H9 (cell line): Measurements from ENCODE around the gene CYB561D1. TPM values are rescaled to one million over a fixed set of nuclear protein-coding genes. Genes with fewer than 3 reads are reported as not detected.

ENCODE experiments used
- DNase-seq: peaks from one replicate; pipeline ENCODE4 v3.0.0-alpha.2; 2017
- H2AFZ ChIP-seq: one replicate; pipeline ENCODE4 v1.6.1; 2013; ENCODE audit warnings: mild to moderate bottlenecking, low read length, control low read depth, moderate library complexity
- H2AK5ac ChIP-seq: 2 replicates; pipeline ENCODE4 v1.6.1; 2013; ENCODE audit warnings: low read length, control low read depth, mixed read lengths; ENCODE audit not compliant: insufficient read length
- H2BK120ac ChIP-seq: one replicate; pipeline ENCODE4 v1.6.1; 2013; ENCODE audit warnings: low read depth, mild to moderate bottlenecking, low read length, control low read depth, inconsistent platforms; ENCODE audit not compliant: poor library complexity, severe bottlenecking
- H2BK12ac ChIP-seq: 2 replicates; pipeline ENCODE4 v1.6.1; 2013; ENCODE audit warnings: low read length, control low read depth, mixed read lengths, low read depth; ENCODE audit not compliant: insufficient read length
- H2BK15ac ChIP-seq: 2 replicates; pipeline ENCODE4 v1.6.1; 2013; ENCODE audit warnings: low read depth, low read length, control low read depth
- H2BK20ac ChIP-seq: one replicate; pipeline ENCODE4 v1.6.1; 2013; ENCODE audit warnings: low read depth, mild to moderate bottlenecking, low read length, control low read depth, inconsistent platforms; ENCODE audit not compliant: poor library complexity, severe bottlenecking
- H2BK5ac ChIP-seq: 2 replicates; pipeline ENCODE4 v1.6.1; 2013; ENCODE audit warnings: low read length, control low read depth, mixed read lengths; ENCODE audit not compliant: insufficient read length
- H3K14ac ChIP-seq: 2 replicates; pipeline ENCODE4 v1.6.1; 2013; ENCODE audit warnings: low read length, control low read depth; ENCODE audit not compliant: insufficient read depth
- H3K18ac ChIP-seq: 2 replicates; pipeline ENCODE4 v1.6.1; 2013; ENCODE audit warnings: low read depth, mild to moderate bottlenecking, mixed read lengths, low read length, control low read depth; ENCODE audit not compliant: insufficient read length
- H3K23ac ChIP-seq: 2 replicates; pipeline ENCODE4 v1.6.1; 2013; ENCODE audit warnings: low read length, control low read depth, mixed read lengths, low read depth; ENCODE audit not compliant: insufficient read length
- H3K23me2 ChIP-seq: 2 replicates; pipeline ENCODE4 v1.6.1; 2013; ENCODE audit warnings: low read depth, mild to moderate bottlenecking, mixed read lengths, low read length, control low read depth; ENCODE audit not compliant: insufficient read length, poor library complexity, severe bottlenecking
- H3K27ac ChIP-seq: 2 replicates; pipeline ENCODE4 v1.5.1; 2013; ENCODE audit warnings: low read length, control low read depth, mixed read lengths, low read depth; ENCODE audit not compliant: insufficient read length
- H3K27me3 ChIP-seq: 2 replicates; pipeline ENCODE4 v1.6.1; 2013; ENCODE audit warnings: low read length, control low read depth, inconsistent platforms; ENCODE audit not compliant: insufficient read depth
- H3K4ac ChIP-seq: 2 replicates; pipeline ENCODE4 v1.6.1; 2013; ENCODE audit warnings: low read depth, mild to moderate bottlenecking, control low read depth, inconsistent platforms, low read length, moderate library complexity
- H3K4me1 ChIP-seq: 2 replicates; pipeline ENCODE4 v1.6.1; 2013; ENCODE audit warnings: low read length, control low read depth, inconsistent platforms; ENCODE audit not compliant: insufficient read depth
- H3K4me2 ChIP-seq: 2 replicates; pipeline ENCODE4 v1.6.1; 2013; ENCODE audit warnings: low read length, control low read depth, mixed read lengths; ENCODE audit not compliant: insufficient read length, insufficient read depth
- H3K56ac ChIP-seq: 2 replicates; pipeline ENCODE4 v1.6.1; 2013; ENCODE audit warnings: low read depth, mild to moderate bottlenecking, mixed read lengths, low read length, control low read depth; ENCODE audit not compliant: insufficient read length
- H3K79me1 ChIP-seq: 2 replicates; pipeline ENCODE4 v1.6.1; 2013; ENCODE audit warnings: low read depth, mild to moderate bottlenecking, moderate library complexity, low read length, control low read depth, inconsistent platforms; ENCODE audit not compliant: insufficient read depth, poor library complexity, severe bottlenecking
- H3K79me2 ChIP-seq: 2 replicates; pipeline ENCODE4 v1.6.1; 2013; ENCODE audit warnings: low read length, control low read depth, inconsistent platforms; ENCODE audit not compliant: insufficient read depth
- H3K9ac ChIP-seq: 2 replicates; pipeline ENCODE4 v1.6.1; 2013; ENCODE audit warnings: low read length, control low read depth, mixed read lengths; ENCODE audit not compliant: insufficient read length; ENCODE audit errors: extremely low read depth
- H3K9me3 ChIP-seq: one replicate; pipeline ENCODE4 v1.6.1; 2013; ENCODE audit warnings: low read depth, low read length, inconsistent platforms; ENCODE audit not compliant: control insufficient read depth
- H3T11ph ChIP-seq: one replicate; pipeline ENCODE4 v1.6.1; 2013; ENCODE audit warnings: mild to moderate bottlenecking, low read length, control low read depth, inconsistent platforms
- H4K20me1 ChIP-seq: one replicate; pipeline ENCODE4 v1.6.1; 2013; ENCODE audit not compliant: control insufficient read depth, insufficient read length, insufficient read depth
- H4K5ac ChIP-seq: 2 replicates; pipeline ENCODE4 v1.6.1; 2013; ENCODE audit warnings: low read depth, mild to moderate bottlenecking, mixed read lengths, low read length, control low read depth; ENCODE audit not compliant: insufficient read length
- H4K8ac ChIP-seq: replicated peaks from 2 replicates; pipeline ENCODE4 v1.6.1; 2013; ENCODE audit warnings: low read length, control low read depth, mixed read lengths, low read depth; ENCODE audit not compliant: insufficient read length
- H4K91ac ChIP-seq: 2 replicates; pipeline ENCODE4 v1.6.1; 2013; ENCODE audit warnings: low read depth, mild to moderate bottlenecking, moderate library complexity, mixed read lengths, low read length, control low read depth; ENCODE audit not compliant: insufficient read length
- H3K27ac Mint-ChIP-seq, 3 experiments: 2 replicates in 2 of 3; 3 replicates in 1 of 3; pipeline ENCODE4 v1.8.0; 2020 to 2021; ENCODE audit warnings: mixed read lengths in 3 of 3, mild to moderate bottlenecking in 1 of 3, moderate library complexity in 1 of 3
- H3K27me3 Mint-ChIP-seq: 2 replicates; pipeline ENCODE4 v1.8.0; 2021; ENCODE audit warnings: low read depth, mild to moderate bottlenecking, moderate library complexity, mixed read lengths
- H3K36me3 Mint-ChIP-seq, 3 experiments: 2 replicates in 2 of 3; 3 replicates in 1 of 3; pipeline ENCODE4 v1.8.0; 2020 to 2021; ENCODE audit warnings: low read depth in 3 of 3, mixed read lengths in 3 of 3; ENCODE audit not compliant: insufficient read depth in 1 of 3
- H3K4me1 Mint-ChIP-seq, 2 experiments: 2 replicates each; pipeline ENCODE4 v1.8.0; 2020; ENCODE audit warnings: mixed read lengths in 2 of 2
- H3K4me3 Mint-ChIP-seq, 2 experiments: 2 replicates in 1 of 2; 3 replicates in 1 of 2; pipeline ENCODE4 v1.8.0; 2020 to 2021; ENCODE audit warnings: mild to moderate bottlenecking in 2 of 2, mixed read lengths in 2 of 2, moderate library complexity in 1 of 2
- H3K9me3 Mint-ChIP-seq, 2 experiments: 2 replicates in 1 of 2; 3 replicates in 1 of 2; pipeline ENCODE4 v1.8.0; 2020; ENCODE audit warnings: mild to moderate bottlenecking in 2 of 2, mixed read lengths in 2 of 2, moderate library complexity in 1 of 2
- WGBS: extraction: QIAGEN DNeasy Blood & Tissue Kit; methylation state at CpG from one replicate; pipeline ENCODE4 v1.1.7; 2013; ENCODE audit warnings: missing lambda C conversion rate, low lambda C conversion rate, mixed read lengths; ENCODE audit not compliant: insufficient read length; ENCODE audit errors: extremely low coverage; 5-methylcytosine and 5-hydroxymethylcytosine counted together
- total RNA-seq: library from RNA; stranded (reverse); gene quantifications from 2 replicates; pipeline ENCODE4 v1.2.1, GENCODE V29; 2021
- TF ChIP-seq, protein P1 (sequence below): fragments of 200-600 bp; sonication (generic); conservative IDR thresholded peaks from 3 replicates; pipeline ENCODE4 v1.8.0; 2021; ENCODE audit warnings: antibody characterized with exemption, mild to moderate bottlenecking

The CYB561D1 gene
- total RNA-seq, 1 experiment from 2014 or later: 6.5 TPM

DNA sequence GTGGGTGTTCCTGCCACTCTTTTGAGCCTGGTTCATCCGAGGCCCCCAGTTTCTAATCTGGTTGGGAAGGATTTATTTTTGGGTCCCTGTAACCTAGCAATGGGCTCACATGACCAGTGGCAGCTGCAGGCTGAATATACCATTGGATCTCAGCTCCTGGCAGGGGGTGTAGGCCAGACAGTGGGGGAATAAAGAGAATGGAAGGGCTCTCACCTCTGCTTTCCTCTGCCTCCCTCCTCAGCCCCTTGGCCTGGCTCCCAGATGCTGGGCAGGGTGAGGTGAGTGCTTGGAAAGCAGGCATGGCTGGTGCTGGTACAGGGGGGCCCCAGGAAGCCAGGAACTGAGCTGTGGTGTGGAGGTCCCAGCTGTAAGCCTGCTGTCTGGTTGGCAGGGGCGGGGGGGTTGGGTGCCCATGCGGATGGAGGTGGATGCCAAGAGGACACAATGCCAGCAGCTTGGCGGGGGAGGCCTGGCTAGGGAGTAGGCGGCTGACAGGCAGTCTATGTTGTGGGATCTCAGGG, 42.1 kb downstream of the CYB561D1 start:
- Histone ChIP-seq H2AFZ (no peak overlapping the region), H3K18ac (no peak overlapping the region), H3K23ac (no peak overlapping the region), H3K14ac (no peak overlapping the region), H2BK20ac (no peak overlapping the region), H4K5ac (no peak overlapping the region), H2BK120ac (no peak overlapping the region), H3T11ph (no peak overlapping the region), H3K9ac (no peak overlapping the region), H4K20me1 (no peaks in the 10 kb centered on the region), H4K8ac (no peak overlapping the region), H3K27ac (no peak overlapping the region), H3K27me3 (no peaks in the 10 kb centered on the region), H3K4me1 (no peaks in the 10 kb centered on the region; the same call in 1 of the 2 replicates), H3K79me2 (no peaks in the 10 kb centered on the region), H2AK5ac (no peak overlapping the region), H3K79me1 (no peaks in the 10 kb centered on the region), H3K23me2 (peaks cover 4% of the 10 kb centered on the region), H2BK12ac (no peak overlapping the region), H2BK15ac (no peak overlapping the region), H4K91ac (no peak overlapping the region), H3K56ac (no peak overlapping the region), H2BK5ac (no peak overlapping the region), H3K9me3 (no peaks in the 10 kb centered on the region), H3K4me2 (no peak overlapping the region), H3K4ac (no peak overlapping the region)
- TF ChIP-seq, protein P1, sequence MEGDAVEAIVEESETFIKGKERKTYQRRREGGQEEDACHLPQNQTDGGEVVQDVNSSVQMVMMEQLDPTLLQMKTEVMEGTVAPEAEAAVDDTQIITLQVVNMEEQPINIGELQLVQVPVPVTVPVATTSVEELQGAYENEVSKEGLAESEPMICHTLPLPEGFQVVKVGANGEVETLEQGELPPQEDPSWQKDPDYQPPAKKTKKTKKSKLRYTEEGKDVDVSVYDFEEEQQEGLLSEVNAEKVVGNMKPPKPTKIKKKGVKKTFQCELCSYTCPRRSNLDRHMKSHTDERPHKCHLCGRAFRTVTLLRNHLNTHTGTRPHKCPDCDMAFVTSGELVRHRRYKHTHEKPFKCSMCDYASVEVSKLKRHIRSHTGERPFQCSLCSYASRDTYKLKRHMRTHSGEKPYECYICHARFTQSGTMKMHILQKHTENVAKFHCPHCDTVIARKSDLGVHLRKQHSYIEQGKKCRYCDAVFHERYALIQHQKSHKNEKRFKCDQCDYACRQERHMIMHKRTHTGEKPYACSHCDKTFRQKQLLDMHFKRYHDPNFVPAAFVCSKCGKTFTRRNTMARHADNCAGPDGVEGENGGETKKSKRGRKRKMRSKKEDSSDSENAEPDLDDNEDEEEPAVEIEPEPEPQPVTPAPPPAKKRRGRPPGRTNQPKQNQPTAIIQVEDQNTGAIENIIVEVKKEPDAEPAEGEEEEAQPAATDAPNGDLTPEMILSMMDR: no peak
- no peaks in the 10 kb centered on the region for H3K36me3 Mint-ChIP-seq
- peaks cover 4 to 20% of the 10 kb centered on the region in 2 experiments for H3K4me1 Mint-ChIP-seq
- peaks cover 5% of the 10 kb centered on the region for H3K27me3 Mint-ChIP-seq
- no peak for DNase-seq
- WGBS: no CpG with 5 or more reads among the region's 5 CpGs
- H3K9me3 Mint-ChIP-seq: no peaks in the 10 kb centered on the region; a peak in 1 of 5 replicates
- H3K27ac Mint-ChIP-seq: no peak overlapping the region
- H3K4me3 Mint-ChIP-seq: no peak overlapping the region
